Measurements from ENCODE around the gene R3HDM4.

The R3HDM4 gene

DNA sequence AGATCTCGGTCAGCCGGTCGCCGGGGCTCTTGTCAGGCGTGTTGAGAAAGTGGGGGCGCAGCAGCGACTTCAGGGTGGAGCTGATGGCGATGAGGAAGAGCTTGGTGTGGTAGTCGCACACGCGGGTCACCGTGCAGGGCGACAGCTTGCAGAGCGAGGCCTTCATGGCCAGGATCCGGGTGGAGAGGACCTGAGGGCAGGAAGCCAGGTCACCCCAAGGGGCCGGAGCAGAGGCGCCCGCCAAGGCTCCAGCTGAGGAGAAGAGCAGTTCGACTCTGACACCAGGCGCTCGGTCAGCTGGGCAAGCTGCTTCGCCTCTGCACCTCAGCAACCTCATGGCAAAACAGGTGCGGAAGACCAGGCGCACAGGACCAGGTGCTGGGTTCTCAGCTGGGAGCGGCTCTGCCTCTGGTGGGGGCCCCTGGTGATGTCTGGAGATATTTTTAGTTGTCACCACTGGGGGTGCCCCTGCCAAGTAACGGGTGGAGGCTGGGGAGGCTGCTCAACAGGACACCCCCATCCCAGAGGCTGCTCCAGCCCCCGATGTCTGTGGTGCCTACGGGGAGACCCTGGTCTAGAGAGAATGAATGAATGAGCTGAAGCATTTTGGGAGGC lies 37.6 kb downstream of the R3HDM4 start:
- ATAC-seq (no peak), DNase-seq (no peak)

DNA sequence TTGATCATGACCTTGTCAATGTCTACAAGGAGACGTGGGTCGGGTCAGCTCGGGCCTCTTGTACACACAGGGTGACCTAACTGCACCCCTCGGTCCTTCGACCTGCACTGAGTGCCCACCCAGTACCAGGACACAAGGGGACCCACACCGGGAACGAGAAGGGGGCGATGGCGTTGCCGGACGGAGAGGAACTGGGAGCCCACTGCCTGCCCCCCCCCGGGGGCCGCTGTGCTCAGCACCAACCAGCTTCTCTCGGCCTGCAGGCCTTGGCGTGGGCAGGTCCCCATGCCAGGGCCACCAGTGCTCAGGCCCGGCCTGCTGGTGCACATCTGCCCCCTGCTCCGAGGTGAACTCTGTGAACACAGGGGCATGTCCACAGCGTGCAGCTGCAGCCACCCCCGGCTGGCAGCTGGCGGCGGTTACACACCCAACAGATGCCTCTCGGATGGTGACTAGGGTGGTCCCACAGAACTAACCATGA lies 39.4 kb downstream of the R3HDM4 start:
- ATAC-seq: no peak

DNA sequence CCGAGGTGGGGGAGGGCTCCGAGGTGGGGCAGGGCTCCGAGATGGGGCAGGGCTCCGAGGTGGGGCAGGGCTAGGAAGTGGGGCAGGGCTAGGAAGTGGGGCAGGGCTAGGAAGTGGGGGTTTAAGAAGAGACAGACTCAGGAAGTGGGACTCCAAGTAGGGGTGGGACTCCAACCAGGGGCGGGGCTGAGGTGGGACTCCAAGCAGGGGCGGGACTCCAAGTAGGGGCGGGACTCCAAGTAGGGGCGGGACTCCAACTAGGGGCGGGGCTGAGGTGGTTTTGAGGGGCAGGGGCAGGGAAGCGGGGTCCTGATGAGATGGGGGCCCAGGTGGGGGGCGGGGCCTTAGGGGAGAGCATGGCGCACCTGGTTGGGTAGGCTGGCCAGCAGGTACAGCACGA lies 39.9 kb downstream of the R3HDM4 start:
- peak; percentile 76 for ATAC-seq
- DNase-seq: peak; percentile 76

More for the DNA sequence above, 39.4 kb downstream of the R3HDM4 start:
- DNase-seq: no peak

DNA sequence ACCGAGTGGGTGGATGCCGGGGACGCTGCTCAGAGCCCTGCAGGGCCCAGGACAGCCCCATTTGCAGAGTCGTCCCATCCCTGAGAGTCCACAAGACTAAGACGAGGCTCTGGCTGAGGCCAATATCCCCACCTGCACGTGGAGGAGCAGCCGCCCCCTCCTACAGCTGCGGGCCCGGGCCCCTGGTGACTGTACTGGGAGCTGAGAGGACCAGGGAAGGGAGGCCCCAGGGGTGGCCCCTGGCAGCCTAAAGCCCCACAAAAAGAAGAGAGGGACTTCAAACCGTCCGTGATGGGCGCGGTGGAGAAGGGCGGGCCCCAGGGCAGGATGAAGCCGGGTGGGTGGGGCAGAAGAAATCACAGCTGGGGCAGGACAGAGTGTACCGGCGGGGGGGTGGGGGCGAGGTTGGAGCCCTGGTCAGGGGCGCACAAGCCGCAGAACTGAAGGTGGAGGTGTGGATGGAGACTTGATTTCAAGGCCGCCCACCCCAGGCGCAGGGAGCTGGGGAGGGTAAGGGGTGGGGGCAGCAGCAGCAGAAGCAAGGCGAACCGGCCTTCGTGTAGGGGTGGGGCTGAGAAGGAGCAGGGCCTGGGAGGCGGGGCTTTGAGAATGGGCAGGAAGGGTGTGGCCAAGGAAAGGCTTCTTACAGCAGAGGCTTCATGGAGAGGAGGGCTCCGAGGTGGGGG lies 40.6 kb downstream of the R3HDM4 start:
- peak; percentile 85 for DNase-seq
- ATAC-seq: peak; percentile 68

DNA sequence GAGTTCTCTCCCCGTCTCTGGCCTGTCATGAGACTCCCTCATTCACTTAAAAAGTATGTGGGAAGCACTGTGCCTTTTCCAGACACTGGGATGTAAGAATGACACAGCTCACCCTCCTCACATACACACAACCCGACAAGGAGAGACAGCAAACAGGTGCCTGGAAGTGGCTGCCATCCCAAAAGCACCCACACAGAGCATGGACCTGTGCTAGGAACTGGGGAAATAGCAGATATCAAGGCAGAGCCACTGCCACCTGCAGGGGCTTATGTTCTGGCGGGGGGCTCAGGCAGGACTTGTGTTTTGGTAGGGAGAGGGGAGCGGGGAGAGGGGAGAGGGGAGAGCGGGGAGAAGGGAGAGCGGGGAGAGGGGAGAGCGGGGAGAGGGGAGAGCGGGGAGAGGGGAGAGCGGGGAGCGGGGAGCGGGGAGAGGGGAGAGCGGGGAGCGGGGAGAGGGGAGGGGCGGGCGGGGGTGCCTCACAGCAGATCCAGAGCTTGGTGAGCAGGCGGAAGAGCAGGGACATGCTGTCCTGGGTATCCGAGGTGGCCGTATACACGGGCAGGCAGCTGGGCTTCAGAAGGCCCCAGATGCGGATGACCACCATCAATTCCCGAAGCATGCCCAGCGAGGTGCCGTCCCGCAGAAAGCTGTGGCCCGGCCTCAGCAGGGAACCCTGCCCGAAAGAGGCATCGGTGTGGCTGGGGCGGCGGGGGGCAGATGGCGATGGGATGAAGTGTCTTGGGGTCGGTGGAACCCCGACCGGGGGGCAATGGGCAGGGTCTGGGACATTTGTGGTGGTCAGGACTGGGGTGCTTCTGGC lies 41.4 kb downstream of the R3HDM4 start:
- DNase-seq (peak; percentile 23), ATAC-seq (no peak)

DNA sequence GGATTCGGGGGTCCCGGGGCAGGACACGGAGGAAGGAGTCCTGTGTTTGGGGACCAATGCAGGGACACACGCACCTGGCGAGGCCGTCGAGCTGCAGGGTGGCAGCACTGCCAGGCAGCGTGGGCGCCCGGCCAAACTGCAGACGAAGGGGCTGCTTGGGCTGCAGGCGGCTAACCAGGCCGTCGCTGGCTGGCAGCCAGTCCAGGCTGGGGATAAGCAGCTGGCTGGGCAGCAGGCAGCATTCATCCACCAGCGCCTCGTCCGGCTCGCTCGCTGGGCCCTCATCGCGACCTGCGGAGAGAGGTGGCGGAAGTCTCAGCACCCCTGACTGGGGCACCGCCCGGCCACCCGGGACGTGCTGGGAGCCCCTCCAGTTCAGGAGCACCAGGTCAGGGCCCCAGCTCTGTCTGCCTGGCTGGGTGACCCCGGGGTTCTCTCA lies 42.0 kb downstream of the R3HDM4 start:
- ATAC-seq (no peak), DNase-seq (no peak)

DNA sequence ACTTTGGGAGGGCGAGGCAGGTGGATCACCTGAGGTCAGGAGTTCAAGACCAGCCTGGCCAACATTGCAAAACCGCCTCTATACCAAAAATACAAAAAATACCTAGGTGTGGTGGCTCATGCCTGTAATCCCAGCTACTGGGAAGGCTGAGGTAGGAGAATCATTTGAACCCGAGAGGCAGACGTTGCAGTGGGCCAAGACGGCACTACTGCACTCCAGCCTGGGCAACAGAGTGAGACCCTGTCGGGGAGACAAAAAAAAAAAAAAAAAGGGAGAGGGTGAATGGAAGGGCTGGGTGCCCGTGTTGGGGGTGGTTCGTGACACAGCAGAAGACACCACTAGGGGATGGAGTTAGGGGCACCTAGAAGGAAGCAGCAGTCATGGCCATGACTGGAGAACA lies 42.7 kb downstream of the R3HDM4 start:
- no peak for DNase-seq
- no peak for ATAC-seq

DNA sequence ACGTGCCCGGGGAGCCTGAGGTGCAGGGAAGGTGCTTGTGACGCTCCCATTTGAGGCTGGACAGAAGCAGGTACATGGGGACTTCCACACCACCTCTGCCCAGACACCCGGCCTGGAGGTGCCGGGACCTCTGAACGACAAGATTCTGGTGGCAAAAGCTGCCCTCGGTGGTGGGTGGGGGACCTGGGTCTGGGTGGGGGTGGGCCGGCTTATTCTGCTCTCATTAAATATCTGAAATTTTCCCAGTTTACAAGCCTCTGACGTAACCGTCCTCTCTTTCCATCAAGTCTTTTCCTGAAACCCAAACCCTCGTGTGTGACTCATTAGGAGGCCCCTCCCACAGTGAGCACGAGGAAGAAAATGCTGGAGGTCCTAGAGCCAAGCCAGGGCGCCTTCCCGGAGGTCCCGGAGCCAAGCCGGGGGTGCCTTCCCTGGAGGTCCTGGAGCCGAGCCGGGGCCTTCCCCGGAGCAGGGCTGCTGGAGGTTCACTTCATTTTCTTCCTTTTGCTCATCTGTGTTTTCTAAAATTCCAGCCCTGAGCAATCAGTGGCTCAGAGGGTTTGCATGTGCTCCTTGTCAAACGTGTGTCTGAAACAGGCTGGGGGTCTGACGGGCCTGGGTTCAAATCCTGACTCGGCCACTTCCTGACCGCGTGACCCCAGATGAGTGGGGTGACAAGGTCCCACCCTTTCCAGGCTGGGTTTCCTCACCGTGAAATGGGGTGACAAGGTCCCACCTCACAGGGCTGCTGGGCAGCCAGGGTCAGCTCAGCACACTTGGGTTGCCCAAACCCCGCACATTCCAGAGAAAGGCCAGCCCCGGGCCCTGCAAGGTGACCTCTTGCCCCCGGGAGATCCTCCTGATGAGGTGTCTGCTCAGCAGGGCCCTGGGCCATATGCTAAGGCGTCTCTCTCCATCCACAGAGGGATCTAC lies 43.5 kb downstream of the R3HDM4 start:
- no peak for DNase-seq

DNA sequence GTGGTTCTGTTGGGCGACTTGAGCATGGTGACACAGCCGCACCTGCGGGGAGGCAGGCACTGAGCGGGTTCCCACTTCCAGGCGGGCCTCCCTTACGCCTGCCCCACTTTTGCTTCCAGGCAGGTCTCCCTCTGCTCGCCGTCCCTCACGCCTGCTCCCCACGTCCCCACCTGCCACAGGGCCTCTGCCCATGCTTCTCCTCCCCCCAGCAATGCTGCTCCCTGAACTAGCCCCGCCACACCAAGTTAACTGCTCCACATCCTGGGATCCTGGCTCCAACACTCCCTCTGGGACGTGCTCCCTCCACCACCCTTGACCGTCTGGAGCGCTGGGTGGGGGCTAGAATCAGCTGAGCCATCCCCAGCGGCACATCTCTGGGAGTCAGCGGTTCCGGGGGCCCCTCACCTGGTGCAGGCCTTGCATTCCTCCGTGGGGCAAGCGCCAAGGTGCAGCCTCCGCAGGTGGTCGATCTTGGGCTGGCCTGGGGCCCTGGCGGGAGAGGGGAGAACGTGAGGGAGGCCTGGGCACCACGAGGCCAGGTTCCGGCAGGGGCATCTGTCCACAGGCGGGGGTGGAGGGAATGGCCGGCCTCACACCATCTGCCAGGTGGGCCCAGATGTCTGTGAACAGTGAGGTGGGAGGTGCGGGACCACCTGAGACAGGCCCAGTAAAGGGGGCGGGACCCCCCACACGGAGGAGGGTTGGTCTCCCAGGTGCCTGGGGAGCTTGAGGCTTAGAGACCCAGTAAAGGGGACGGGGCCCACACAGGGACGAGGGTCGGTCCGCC lies 44.4 kb downstream of the R3HDM4 start:
- DNase-seq: no peak

More for the DNA sequence above, 43.5 kb downstream of the R3HDM4 start:
- no peak for ATAC-seq

DNA sequence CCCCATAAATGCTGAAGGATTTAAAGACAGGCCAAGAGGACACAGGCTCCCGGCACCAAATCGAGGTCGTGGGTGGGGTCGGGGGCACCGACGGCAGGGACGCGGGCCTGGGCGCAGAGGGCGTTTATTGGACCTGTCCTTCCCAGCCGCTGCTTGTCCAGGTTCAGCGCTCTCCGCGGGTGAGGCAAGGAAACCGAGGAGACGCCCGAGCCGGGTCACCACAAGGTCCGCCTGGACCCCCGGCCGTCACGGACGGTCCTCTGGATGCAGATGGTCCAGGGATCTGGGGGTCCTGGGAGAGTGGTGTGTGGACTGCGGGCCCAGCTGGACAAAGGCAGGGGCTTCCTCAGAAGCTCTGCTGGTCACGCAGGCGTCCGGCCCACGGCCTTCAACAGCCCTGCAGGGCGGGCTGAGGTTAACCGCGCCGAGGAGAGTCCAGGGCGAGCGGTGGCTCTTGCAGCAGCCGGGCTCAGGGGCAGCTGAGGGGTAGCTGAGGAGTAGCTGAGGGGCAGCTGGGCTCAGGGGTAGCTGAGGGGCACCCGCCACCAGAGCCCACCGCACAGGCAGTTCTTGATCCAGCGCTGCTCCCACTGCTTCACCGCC lies 45.1 kb downstream of the R3HDM4 start:
- no peak for ATAC-seq
- no peak for DNase-seq

More for the DNA sequence above, 44.4 kb downstream of the R3HDM4 start:
- ATAC-seq: no peak

DNA sequence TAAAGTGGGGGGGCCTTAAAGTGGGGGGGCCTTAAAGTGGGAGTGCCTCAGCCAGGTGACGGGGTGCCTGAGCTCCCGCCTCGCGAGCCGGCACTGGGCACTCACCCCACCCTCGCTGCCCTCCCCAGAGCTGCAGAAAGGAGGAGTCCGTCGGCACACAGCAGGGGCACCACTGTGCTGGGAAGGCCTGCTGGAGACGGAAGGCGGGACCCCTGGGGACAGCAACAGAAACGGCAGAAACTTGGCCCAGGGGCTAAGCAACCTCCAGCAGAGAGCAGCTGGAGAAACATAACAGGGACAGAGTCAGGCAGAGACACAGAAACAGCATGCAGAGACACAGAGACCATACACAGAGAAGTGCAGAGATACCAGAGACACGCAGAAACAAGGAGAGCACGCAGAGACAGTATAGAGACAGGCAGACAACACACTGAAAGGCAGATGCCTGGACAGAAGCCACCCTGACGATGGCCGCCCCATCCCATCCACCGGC lies 45.7 kb downstream of the R3HDM4 start:
- ATAC-seq (no peak), DNase-seq (no peak)

DNA sequence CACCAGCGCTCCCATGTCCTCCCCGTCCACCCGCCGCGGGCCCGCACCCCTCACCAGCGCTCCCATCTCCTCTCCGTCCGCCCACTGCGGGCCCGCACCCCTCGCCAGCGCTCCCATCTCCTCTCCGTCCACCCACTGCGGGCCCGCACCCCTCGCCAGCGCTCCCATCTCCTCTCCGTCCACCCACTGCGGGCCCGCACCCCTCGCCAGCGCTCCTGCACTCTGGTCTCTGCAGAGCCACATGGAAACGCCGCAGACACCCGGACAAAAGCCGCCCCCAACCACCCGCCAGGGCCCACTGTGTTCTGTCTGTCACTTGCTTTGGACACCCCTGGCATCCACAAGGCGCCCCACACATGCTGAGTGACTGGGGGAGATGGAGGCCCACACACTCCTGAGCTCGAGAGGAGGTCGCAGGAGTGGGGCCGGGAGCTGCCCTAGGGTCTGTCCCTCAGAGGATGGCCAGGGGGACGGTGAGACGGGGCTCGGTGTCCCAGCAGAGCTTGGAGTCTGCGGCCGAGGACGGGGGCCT lies 46.2 kb downstream of the R3HDM4 start:
- DNase-seq (no peak), ATAC-seq (no peak)

DNA sequence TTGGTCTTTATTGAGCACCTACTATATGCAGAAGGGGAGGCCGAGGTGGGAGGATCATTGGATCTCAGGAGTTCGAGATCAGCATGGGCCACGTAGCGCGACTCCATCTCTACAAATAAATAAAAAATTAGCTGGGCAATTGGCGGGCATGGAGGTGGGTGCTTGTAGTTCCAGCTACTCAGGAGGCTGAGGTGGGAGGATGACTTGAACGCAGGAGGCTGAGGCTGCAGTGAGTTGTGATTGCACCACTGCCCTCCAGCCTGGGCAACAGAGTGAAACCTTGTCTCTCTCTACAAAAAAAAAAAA lies 49.8 kb downstream of the R3HDM4 start:
- no peak for DNase-seq
- no peak for ATAC-seq

DNA sequence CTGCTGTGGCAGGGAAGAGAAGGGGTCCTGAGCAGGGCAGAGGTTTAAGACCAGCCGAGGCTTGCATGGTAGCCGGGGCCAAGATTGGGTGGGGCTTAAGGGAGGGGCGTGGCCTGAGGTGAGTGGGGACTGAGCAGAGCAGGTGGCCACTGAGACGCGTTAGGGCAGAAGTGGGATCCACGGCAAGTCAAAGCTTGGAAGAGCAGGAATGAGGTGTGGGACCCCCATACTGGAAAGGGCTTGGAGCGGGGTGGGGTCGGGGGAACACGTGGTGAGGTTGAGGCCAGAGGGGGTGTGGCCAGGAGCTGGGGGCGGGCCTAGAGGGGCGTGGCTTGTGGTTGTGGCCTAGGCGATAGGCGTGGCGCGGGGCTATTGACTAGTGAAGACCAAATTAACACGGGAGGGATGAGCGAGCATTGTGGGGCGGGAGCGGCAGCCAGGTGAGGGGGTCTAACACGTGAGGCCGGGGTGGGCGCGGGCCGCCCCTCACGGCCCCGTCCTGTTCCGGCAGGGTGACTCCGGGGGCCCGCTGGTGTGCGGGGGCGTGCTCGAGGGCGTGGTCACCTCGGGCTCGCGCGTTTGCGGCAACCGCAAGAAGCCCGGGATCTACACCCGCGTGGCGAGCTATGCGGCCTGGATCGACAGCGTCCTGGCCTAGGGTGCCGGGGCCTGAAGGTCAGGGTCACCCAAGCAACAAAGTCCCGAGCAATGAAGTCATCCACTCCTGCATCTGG lies 50.3 kb downstream of the R3HDM4 start:
- peak; percentile 82 for DNase-seq
- ATAC-seq: peak; percentile 33

DNA sequence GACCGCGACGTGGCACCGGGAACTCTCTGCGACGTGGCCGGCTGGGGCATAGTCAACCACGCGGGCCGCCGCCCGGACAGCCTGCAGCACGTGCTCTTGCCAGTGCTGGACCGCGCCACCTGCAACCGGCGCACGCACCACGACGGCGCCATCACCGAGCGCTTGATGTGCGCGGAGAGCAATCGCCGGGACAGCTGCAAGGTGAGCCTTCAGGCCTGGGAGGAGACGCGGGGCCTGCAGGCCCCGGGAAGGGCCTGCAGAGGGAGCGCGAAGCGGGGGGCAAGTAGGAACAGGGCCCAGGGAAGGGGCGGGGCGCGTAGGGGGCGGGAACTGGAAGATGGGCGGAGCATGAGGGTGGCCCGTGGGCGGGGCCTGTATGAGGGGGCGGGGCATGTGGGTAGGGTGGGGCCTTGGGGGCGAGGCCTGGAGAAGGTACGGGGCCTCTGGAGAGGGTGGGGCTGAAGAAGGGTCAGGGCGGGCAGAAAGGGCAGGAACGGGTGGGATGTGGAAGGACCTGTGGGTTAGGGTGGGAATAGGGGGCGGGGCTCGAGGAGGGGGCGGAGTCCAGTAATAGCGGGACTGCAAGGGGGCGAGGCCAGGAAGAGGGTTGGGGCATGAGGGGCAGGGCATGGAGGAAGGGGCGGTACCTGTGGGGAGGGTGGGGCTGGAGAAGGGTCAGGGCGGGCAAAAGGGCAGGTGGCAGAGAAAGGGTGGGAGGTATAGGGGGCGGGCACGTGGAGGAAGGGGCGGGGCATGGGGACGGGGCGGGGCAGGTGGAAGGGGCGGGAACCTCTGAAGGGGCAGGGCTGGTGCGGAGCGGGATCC lies 51.1 kb downstream of the R3HDM4 start:
- DNase-seq (peak; percentile 77), ATAC-seq (peak; percentile 38)

DNA sequence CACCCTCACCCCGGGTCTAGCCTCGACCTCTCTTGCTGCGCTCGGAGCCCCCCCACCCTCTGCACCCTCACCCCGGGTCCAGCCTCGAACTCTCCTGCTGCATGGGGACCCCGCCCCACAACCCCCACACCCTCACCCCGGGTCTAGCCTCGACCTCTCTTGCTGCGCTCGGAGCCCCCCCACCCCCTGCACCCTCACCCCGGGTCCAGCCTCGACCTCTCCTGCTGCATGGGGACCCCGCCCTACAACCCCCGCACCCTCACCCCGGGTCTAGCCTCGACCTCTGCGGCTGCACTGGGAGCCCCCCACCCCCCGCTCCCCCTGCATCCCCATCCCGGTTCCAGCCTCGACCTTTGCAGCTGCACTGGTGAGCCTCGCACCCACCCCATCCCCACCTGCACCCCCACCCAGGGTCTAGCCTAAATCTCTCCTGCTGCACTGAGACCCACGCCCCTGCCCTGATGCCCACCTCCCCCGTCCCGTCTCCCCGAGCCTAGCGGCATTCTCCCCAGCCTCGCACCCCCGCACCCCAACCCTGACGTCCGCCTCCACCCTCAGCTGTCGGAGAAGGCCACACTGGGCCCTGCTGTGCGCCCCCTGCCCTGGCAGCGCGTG lies 51.8 kb downstream of the R3HDM4 start:
- ATAC-seq (no peak), DNase-seq (no peak)

DNA sequence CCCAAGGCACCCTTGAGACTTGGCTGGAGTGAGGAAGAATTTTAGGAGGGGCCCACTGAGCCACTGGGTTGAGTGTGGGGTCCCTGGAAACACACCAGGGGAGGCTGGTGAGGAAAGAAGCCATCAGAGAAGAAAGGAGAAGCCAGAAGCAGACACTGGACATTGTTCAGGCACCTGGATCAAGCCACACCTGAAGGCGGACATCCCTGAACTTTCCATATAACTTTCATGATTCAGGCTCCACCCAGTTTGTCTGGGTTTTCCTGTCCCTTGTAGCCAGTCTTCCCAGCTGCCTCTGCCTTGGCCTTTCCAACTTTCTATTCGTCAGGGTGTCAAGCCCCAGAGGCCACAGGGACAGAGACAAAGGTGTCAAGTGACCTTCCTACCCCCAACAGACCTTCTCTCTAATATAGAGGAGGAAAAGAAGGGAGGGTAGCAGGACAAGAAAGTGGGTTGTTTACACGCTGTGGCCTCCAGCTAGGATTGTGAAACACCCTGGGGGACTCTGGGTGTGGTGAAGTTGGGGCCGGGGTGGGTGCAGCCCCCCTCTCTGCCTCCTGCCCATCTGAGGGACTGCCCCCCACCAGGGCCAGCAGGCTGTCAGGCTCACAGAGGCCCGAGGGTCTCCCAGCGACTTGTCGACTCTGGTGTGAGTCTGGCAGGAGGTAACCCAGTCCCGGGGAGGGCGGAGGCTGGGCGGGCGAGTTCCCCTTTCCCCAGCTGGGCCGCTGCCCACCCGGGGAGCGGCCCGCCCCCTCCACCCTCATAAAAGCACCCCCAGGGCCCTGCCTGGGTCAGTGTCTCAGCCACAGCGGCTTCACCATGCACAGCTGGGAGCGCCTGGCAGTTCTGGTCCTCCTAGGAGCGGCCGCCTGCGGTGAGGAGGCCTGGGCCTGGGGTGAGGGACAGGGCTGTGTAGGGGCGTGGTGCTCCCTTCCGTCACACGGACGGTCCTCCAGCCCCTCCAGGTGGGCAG lies 53.9 kb downstream of the R3HDM4 start, which contains the start of gene CFD:
TSS of gene CFD (plus strand) at position 797 of the 976 bp plus-strand sequence. CDS start at position 823, 26 bp downstream.
- no peak for DNase-seq
- ATAC-seq: no peak
